HG03139 (cell line): ENCODE results near the gene AMPD2.
"Not testable (repeated sequence)": the region's sequence is repeated elsewhere in the genome, so short reads cannot be mapped to it uniquely, and the experiment has no call there.

Experiments
- ATAC-seq: cut with Tn5 transposase; IDR thresholded peaks from one replicate; pipeline ENCODE4 v1.9.1; 2021; ENCODE audit not compliant: unreplicated experiment

The AMPD2 gene

GRCh38 chr1:109649491-109649914 lies 29.9 kb downstream of the AMPD2 start:
- no peak for ATAC-seq

- no peak for ATAC-seq
These were observed 31.0 kb downstream of the AMPD2 start for GRCh38 chr1:109650609-109651008.

- ATAC-seq, result no peak
These were observed 32.8 kb downstream of the AMPD2 start for GRCh38 chr1:109652402-109652801.

- no peak for ATAC-seq
These were observed 33.7 kb downstream of the AMPD2 start for GRCh38 chr1:109653306-109653705.

GRCh38 chr1:109654519-109654918 lies 34.9 kb downstream of the AMPD2 start:
- no peak for ATAC-seq

GRCh38 chr1:109655615-109656519 lies 36.2 kb downstream of the AMPD2 start, which contains the start of gene GSTM4:
Gene GSTM4 (plus strand): TSS chr1:109656099. CDS start chr1:109656390, 291 bp downstream.
- ATAC-seq, result peak; percentile 86

GRCh38 chr1:109657395-109657794 lies 37.8 kb downstream of the AMPD2 start:
- ATAC-seq, result no peak

- ATAC-seq, result no peak
These were observed 38.3 kb downstream of the AMPD2 start for GRCh38 chr1:109657970-109658369.

GRCh38 chr1:109658533-109659042 lies 39.0 kb downstream of the AMPD2 start:
- ATAC-seq, result no peak

- ATAC-seq, result no peak
These were observed 39.5 kb downstream of the AMPD2 start for GRCh38 chr1:109659145-109659544.

- ATAC-seq, result no peak
These were observed 40.5 kb downstream of the AMPD2 start for GRCh38 chr1:109659997-109660690.

GRCh38 chr1:109660691-109661026 lies 41.0 kb downstream of the AMPD2 start:
- not testable (repeated sequence) for ATAC-seq

- ATAC-seq, result no peak
These were observed 41.8 kb downstream of the AMPD2 start for GRCh38 chr1:109661391-109661790.

- no peak for ATAC-seq
These were observed 45.0 kb downstream of the AMPD2 start for GRCh38 chr1:109664671-109665070.

GRCh38 chr1:109667452-109668122 lies 48.0 kb downstream of the AMPD2 start, which contains the start of gene GSTM2:
Gene GSTM2 (plus strand): TSS chr1:109668057. CDS start chr1:109668116, 59 bp downstream.
- peak; percentile 91 for ATAC-seq

- no peak for ATAC-seq
These were observed 48.6 kb downstream of the AMPD2 start for GRCh38 chr1:109668123-109668775.

GRCh38 chr1:109669246-109669948 lies 49.8 kb downstream of the AMPD2 start:
- no peak for ATAC-seq

- not testable (repeated sequence) for ATAC-seq
These were observed 50.3 kb downstream of the AMPD2 start for GRCh38 chr1:109669949-109670302.

- ATAC-seq, result no peak
These were observed 51.4 kb downstream of the AMPD2 start for GRCh38 chr1:109671067-109671466.

GRCh38 chr1:109673861-109674260 lies 54.2 kb downstream of the AMPD2 start:
- ATAC-seq, result not testable (repeated sequence)
